HCT116 (cell line): ENCODE results near the gene PROB1.

ENCODE experiments used
- CTCF ChIP-seq, 3 experiments: fragments of 200-600 bp in 1 of 3; sonication (generic) in 1 of 3; IDR thresholded peaks in 2 of 3; conservative IDR thresholded peaks in 1 of 3; 2 replicates each; pipeline ENCODE4 v1.5.1; 2012 to 2017; ENCODE audit warnings: low read depth in 2 of 3, low read length in 2 of 3, antibody characterized with exemption in 1 of 3, borderline replicate concordance in 1 of 3, control low read depth in 1 of 3, mild to moderate bottlenecking in 1 of 3, mixed read lengths in 1 of 3, mixed run types in 1 of 3, moderate library complexity in 1 of 3; ENCODE audit not compliant: insufficient read depth in 1 of 3
- EZH2 ChIP-seq: fragments of 200-600 bp; sonication (generic); IDR thresholded peaks from 2 replicates; pipeline ENCODE4 v1.6.1; 2017; ENCODE audit warnings: antibody characterized with exemption, mixed run types
- EZH2phosphoT487 ChIP-seq: fragments of 200-600 bp; IDR thresholded peaks from 2 replicates; pipeline ENCODE4 v1.6.1; 2018; ENCODE audit warnings: antibody characterized with exemption, borderline replicate concordance
- POLR2A ChIP-seq: IDR thresholded peaks from 2 replicates; pipeline ENCODE4 v1.7.0; 2011; ENCODE audit warnings: borderline replicate concordance; ENCODE audit not compliant: insufficient read depth, insufficient read length; ENCODE audit errors: extremely low read depth
- POLR2AphosphoS5 ChIP-seq: IDR thresholded peaks from 2 replicates; pipeline ENCODE4 v1.6.1; 2011; ENCODE audit warnings: mild to moderate bottlenecking, low read depth, low read length, moderate library complexity
- SIN3A ChIP-seq: IDR thresholded peaks from 2 replicates; pipeline ENCODE4 v1.6.1; 2012; ENCODE audit warnings: low read depth
- TCF7L2 ChIP-seq: IDR thresholded peaks from 2 replicates; pipeline ENCODE4 v1.7.0; 2011; ENCODE audit warnings: borderline replicate concordance, inconsistent platforms; ENCODE audit not compliant: insufficient read depth, insufficient read length; ENCODE audit errors: extremely low read depth

GRCh38 chr5:139439013-139439903 is 44.4 kb upstream of the PROB1 start, which contains the start of gene DNAJC18:
- TF ChIP-seq TCF7L2, result no peak
- TF ChIP-seq CTCF (IDR thresholded peaks at IDR 0.05 in 2 of 3, conservative IDR thresholded peaks at IDR 0.05 in 1 of 3; ENCODE audit: borderline replicate concordance in 1 of 3, insufficient read depth in 1 of 3, low read depth in 2 of 3, low read length in 2 of 3), result no peak
- no peak for TF ChIP-seq POLR2A
- TF ChIP-seq SIN3A, result no peak
- TF ChIP-seq EZH2phosphoT487, result no peak
- TF ChIP-seq POLR2AphosphoS5, result no peak; the same call in 1 of the 2 replicates
- TF ChIP-seq EZH2, result no peak
